IPS DF 19.7 (cell line): ENCODE results near the gene MGMT.

ENCODE experiments used
- DNase-seq: peaks from one replicate; pipeline ENCODE4 v3.0.0-alpha.2; 2013; ENCODE audit warnings: low read depth, low spot score

MGMT gene

GRCh38 chr10:129541748-129542487 lies 74.9 kb downstream of the MGMT start:
- no peak for DNase-seq

- no peak for DNase-seq
These were observed 75.5 kb downstream of the MGMT start for GRCh38 chr10:129542589-129542988.

- no peak for DNase-seq
These were observed 77.5 kb downstream of the MGMT start for GRCh38 chr10:129544205-129545202.

- DNase-seq = no peak
These were observed 78.2 kb downstream of the MGMT start for GRCh38 chr10:129545261-129545660.

- no peak for DNase-seq
These were observed 79.1 kb downstream of the MGMT start for GRCh38 chr10:129546106-129546505.

- no peak for DNase-seq
These were observed 80.6 kb downstream of the MGMT start for GRCh38 chr10:129547608-129548007.

GRCh38 chr10:129548600-129548999 lies 81.6 kb downstream of the MGMT start:
- no peak for DNase-seq

- no peak for DNase-seq
These were observed 83.0 kb downstream of the MGMT start for GRCh38 chr10:129550076-129550475.

GRCh38 chr10:129550658-129551057 lies 83.6 kb downstream of the MGMT start:
- DNase-seq = no peak

- DNase-seq = no peak
These were observed 85.1 kb downstream of the MGMT start for GRCh38 chr10:129552119-129552518.

GRCh38 chr10:129553928-129554327 lies 86.9 kb downstream of the MGMT start:
- no peak for DNase-seq

GRCh38 chr10:129556316-129556715 lies 89.3 kb downstream of the MGMT start:
- no peak for DNase-seq

- DNase-seq = no peak
These were observed 93.3 kb downstream of the MGMT start for GRCh38 chr10:129560361-129560760.

GRCh38 chr10:129562487-129562886 lies 95.4 kb downstream of the MGMT start:
- no peak for DNase-seq

- no peak for DNase-seq
These were observed 97.9 kb downstream of the MGMT start for GRCh38 chr10:129564923-129565322.

GRCh38 chr10:129568583-129569344 lies 101.7 kb downstream of the MGMT start:
- no peak for DNase-seq

- no peak for DNase-seq
These were observed 103.1 kb downstream of the MGMT start for GRCh38 chr10:129570185-129570584.

GRCh38 chr10:129579228-129579627 lies 112.2 kb downstream of the MGMT start:
- DNase-seq = no peak

- DNase-seq = no peak
These were observed 113.0 kb downstream of the MGMT start for GRCh38 chr10:129580010-129580409.

GRCh38 chr10:129580901-129581300 lies 113.9 kb downstream of the MGMT start:
- DNase-seq = no peak

- no peak for DNase-seq
These were observed 114.9 kb downstream of the MGMT start for GRCh38 chr10:129581827-129582411.
